Measurements from ENCODE around the gene KAZN. TPM values are rescaled to one million over a fixed set of nuclear protein-coding genes. Genes with fewer than 3 reads are reported as not detected.

KAZN gene
- total RNA-seq, 2 donors from 2014 or later, result 0.46 to 0.58 TPM

DNA sequence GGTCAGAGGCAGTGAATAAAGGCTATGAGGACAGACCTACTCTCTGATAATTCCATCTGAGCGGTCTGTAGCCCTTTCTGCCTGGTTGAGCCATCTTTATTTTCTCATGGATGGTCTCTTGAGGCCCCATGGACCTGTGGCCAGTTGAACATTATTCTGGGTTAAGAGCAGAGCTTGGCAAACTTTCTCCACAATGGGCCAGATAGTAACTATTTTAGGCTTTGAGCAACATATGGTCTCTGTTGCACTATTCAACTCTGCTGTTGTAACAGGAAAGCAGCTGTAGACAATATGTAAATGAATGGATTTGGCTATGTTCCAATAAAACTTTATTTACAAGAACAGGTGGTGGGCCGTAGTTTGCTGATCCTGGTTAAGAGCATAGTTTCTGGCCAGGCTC lies 62.7 kb downstream of the KAZN start:
- ATAC-seq (replicated peaks in 1 of 2), result no peak
- no peaks in the 10 kb centered on the region for H3K9me3 Mint-ChIP-seq
- no peaks in the 10 kb centered on the region for H3K36me3 Mint-ChIP-seq (ENCODE audit: insufficient read depth in 2 of 2)
- no peak overlapping the region for H3K27ac Mint-ChIP-seq
- no peaks in the 10 kb centered on the region for H3K4me1 Mint-ChIP-seq (ENCODE audit: low read depth)
- peaks cover 5% of the 10 kb centered on the region for H3K27me3 Mint-ChIP-seq (ENCODE audit: low read depth)
- no peak for DNase-seq
- H3K4me3 Mint-ChIP-seq, result no peak overlapping the region

- H3K4me1 Mint-ChIP-seq (ENCODE audit: low read depth), result no peaks in the 10 kb centered on the region
- DNase-seq, result no peak
- H3K27ac Mint-ChIP-seq, result no peak overlapping the region
- H3K9me3 Mint-ChIP-seq, result no peaks in the 10 kb centered on the region
- no peak overlapping the region for H3K4me3 Mint-ChIP-seq
- ATAC-seq (replicated peaks in 1 of 2), result no peak
- peaks cover 5% of the 10 kb centered on the region for H3K27me3 Mint-ChIP-seq (ENCODE audit: low read depth)
- no peaks in the 10 kb centered on the region for H3K36me3 Mint-ChIP-seq (ENCODE audit: insufficient read depth in 2 of 2)
Measured at GRCh38 chr1:14662116-14662515, 63.6 kb downstream of the KAZN start.

DNA sequence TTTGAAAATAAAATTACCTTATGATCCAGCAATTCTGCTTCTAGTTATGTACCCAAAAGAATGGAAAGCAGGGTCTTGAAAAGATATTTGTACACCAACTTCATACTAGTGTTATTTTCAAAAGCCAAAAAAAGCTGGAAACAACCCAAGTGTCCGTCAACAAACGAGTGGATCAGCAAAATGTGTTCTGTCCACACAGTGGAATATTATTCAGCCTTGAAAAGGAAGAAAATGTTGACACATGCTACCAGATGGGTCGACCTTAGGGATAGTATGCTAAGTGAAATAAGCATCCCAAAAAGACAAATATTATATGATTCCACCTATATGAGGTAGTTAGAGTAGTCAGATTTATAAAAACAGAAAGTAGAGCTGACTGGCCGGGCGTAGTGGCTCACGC lies 65.3 kb downstream of the KAZN start:
- Mint-ChIP-seq H3K36me3 (ENCODE audit: insufficient read depth in 2 of 2) (no peaks in the 10 kb centered on the region), H3K27me3 (ENCODE audit: low read depth) (peaks cover 5% of the 10 kb centered on the region), H3K4me1 (ENCODE audit: low read depth) (no peaks in the 10 kb centered on the region), H3K9me3 (no peaks in the 10 kb centered on the region), H3K27ac (no peak overlapping the region), H3K4me3 (no peak overlapping the region)
- ATAC-seq (replicated peaks in 1 of 2), result no peak
- no peak for DNase-seq

DNA sequence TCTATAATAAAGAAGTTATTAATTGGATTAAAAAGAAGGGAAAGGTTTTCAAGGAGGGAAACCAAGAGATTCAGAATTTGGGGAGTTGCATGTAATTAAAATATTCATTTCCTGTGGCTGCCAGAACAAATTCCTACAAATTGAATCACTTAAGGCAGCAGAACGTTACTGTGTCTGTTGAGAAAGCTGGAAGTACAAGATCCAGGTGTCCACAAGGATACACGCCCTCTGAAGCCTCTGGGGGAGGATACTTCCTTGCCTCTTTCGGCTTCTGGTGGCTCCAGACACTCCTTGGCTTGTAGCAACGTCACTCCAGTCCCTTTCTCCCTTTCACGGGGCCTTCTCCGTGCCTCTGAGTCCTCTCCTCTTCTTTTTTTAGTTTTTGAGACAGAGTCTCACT lies 67.9 kb downstream of the KAZN start:
- no peak overlapping the region for H3K27ac Mint-ChIP-seq
- no peaks in the 10 kb centered on the region for H3K27me3 Mint-ChIP-seq (ENCODE audit: low read depth)
- no peaks in the 10 kb centered on the region for H3K4me1 Mint-ChIP-seq (ENCODE audit: low read depth)
- no peak for ATAC-seq (replicated peaks in 1 of 2)
- H3K4me3 Mint-ChIP-seq, result no peak overlapping the region
- no peak for DNase-seq
- H3K36me3 Mint-ChIP-seq (ENCODE audit: insufficient read depth in 2 of 2), result no peaks in the 10 kb centered on the region
- no peaks in the 10 kb centered on the region for H3K9me3 Mint-ChIP-seq

DNA sequence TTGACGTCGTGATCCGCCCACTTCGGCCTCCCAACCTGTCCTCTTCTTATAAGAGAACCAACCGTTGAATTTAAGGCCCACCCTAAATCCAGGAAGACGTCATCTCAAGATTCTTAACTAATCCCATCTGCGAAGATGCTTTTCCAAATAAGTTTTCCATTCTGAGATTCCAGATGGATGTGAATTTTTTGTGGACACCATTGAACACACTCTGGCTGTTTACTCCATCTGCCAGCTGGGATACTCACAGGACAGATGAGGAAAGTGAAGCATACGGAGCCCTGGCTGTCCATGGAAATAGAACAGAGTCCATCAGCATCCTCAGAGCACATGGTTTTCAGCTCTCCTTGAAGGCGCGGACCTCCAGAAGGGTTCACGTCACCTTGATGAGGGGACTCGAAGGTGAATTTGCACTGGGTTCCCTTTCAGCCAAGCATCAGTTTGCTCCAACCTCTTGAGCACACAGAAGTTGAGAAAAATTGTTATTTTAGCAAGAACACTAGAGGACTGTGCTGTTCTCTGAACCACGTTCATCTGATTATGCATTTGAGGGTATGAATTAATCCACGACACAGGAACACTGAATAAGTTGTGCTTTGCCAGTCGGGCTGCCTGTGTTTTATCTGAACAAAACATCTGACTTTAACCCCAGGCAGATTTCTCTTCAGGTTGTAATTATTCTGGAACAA lies 68.6 kb downstream of the KAZN start:
- Mint-ChIP-seq H3K9me3 (no peaks in the 10 kb centered on the region), H3K27me3 (ENCODE audit: low read depth) (no peaks in the 10 kb centered on the region), H3K4me1 (ENCODE audit: low read depth) (no peaks in the 10 kb centered on the region), H3K27ac (no peak overlapping the region), H3K4me3 (no peak overlapping the region), H3K36me3 (ENCODE audit: insufficient read depth in 2 of 2) (no peaks in the 10 kb centered on the region)
- DNase-seq, result no peak
- ATAC-seq (replicated peaks in 1 of 2), result no peak

- Mint-ChIP-seq H3K36me3 (ENCODE audit: insufficient read depth in 2 of 2) (no peaks in the 10 kb centered on the region), H3K27ac (no peak overlapping the region), H3K4me3 (no peak overlapping the region), H3K9me3 (no peaks in the 10 kb centered on the region), H3K4me1 (ENCODE audit: low read depth) (no peaks in the 10 kb centered on the region), H3K27me3 (ENCODE audit: low read depth) (no peaks in the 10 kb centered on the region)
- ATAC-seq (replicated peaks in 1 of 2) (no peak), DNase-seq (no peak)
Measured at GRCh38 chr1:14667651-14667984, 69.1 kb downstream of the KAZN start.

DNA sequence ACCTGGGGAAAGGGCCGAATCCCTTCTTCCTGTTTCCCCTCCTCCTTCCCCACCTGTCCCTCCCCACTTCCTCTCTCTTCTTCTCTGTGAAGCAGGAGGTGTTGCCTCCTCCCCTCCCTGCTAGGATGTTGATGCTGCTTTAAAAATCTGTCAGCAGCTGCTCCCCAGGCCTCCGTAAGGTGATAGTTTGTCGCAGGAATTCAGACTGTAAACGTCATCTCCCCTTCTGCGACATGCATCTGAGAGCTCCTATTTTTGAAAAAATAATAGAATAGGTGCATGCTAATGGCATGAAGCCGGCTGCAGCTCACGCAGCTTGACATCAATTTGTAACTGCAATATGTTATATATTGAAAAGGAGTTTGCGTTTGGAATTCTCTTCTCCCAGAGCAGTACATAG lies 70.1 kb downstream of the KAZN start:
- H3K9me3 Mint-ChIP-seq, result no peaks in the 10 kb centered on the region

DNA sequence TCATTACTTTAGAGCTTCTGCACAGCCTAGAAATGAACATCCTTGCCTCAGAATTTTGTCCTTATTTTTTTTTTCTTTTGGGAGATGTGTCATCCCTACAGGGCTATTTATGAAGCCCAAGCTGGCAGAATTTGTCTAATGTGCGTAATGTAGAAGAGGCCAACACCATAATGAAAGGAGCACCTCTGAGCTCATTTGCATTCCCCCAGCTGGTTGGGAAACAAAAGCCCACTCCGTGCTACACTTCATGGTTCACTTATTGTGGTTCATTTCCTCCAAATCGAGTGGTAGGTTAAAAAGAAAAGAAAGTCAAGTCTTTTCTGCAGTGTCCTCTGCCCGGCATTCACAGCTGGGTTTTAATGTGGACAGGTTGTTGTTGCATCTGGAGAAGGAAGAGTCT lies 73.5 kb downstream of the KAZN start:
- DNase-seq, result no peak
- Mint-ChIP-seq H3K27me3 (ENCODE audit: low read depth) (no peaks in the 10 kb centered on the region), H3K36me3 (ENCODE audit: insufficient read depth in 2 of 2) (no peaks in the 10 kb centered on the region), H3K4me3 (no peak overlapping the region), H3K4me1 (ENCODE audit: low read depth) (no peaks in the 10 kb centered on the region), H3K9me3 (peaks cover 0 to 4% of the 10 kb centered on the region in 2 donors), H3K27ac (no peak overlapping the region)
- ATAC-seq (replicated peaks in 1 of 2), result no peak

More for the DNA sequence above, 70.1 kb downstream of the KAZN start:
- ATAC-seq (replicated peaks in 1 of 2) (no peak), DNase-seq (no peak)
- Mint-ChIP-seq H3K4me1 (ENCODE audit: low read depth) (no peaks in the 10 kb centered on the region), H3K27ac (no peak overlapping the region), H3K27me3 (ENCODE audit: low read depth) (no peaks in the 10 kb centered on the region), H3K4me3 (no peak overlapping the region), H3K36me3 (ENCODE audit: insufficient read depth in 2 of 2) (no peaks in the 10 kb centered on the region)

DNA sequence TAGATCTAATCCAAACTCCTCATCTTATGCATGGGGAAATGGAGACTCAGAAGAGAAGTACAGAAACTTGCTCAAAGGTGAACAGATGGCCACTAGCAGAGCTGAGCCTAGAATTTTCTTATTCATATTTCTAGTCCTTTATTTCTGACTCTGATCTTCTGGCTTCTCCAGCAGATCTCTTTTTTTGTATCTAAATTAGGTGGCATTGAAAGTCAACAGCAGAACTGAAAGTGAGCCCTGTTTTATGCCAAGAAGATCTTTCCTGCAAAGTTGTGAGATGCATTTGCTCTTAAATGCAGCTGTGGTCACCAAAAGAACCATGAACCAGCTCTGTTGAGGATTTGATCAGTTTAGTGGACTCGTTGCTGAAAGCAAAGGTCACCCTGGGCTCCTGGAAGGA lies 75.5 kb downstream of the KAZN start:
- H3K27me3 Mint-ChIP-seq (ENCODE audit: low read depth), result no peaks in the 10 kb centered on the region

DNA sequence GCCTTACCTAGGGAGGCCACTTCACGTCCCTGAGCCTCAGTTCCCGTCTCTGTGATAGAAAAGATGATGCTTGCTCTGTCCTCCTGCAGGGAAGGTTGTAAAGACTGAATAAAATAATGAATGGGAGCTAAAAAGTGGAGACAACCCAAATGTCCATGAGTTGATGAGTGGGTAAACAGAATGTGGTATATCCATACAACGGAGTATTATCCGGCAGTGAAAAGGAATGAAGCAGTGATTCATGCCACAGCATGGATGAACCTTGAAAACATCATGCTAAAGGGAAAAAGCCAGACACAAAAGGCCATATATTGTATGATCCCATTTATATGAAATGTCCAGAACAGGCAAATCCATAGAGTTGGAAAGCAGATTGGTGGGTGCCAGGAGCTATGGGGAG lies 77.9 kb downstream of the KAZN start:
- Mint-ChIP-seq H3K4me1 (ENCODE audit: low read depth) (no peaks in the 10 kb centered on the region), H3K27me3 (ENCODE audit: low read depth) (peaks cover 5% of the 10 kb centered on the region), H3K4me3 (no peak overlapping the region), H3K27ac (no peak overlapping the region), H3K9me3 (peaks cover 0 to 7% of the 10 kb centered on the region in 2 donors), H3K36me3 (ENCODE audit: insufficient read depth in 2 of 2) (no peaks in the 10 kb centered on the region)
- no peak for ATAC-seq (replicated peaks in 1 of 2)
- DNase-seq, result no peak

More for the DNA sequence above, 75.5 kb downstream of the KAZN start:
- DNase-seq (no peak), ATAC-seq (replicated peaks in 1 of 2) (no peak)
- H3K36me3 Mint-ChIP-seq (ENCODE audit: insufficient read depth in 2 of 2), result no peaks in the 10 kb centered on the region
- no peak overlapping the region for H3K27ac Mint-ChIP-seq
- no peak overlapping the region for H3K4me3 Mint-ChIP-seq
- H3K4me1 Mint-ChIP-seq (ENCODE audit: low read depth), result no peaks in the 10 kb centered on the region
- H3K9me3 Mint-ChIP-seq, result peaks cover 0 to 4% of the 10 kb centered on the region in 2 donors

DNA sequence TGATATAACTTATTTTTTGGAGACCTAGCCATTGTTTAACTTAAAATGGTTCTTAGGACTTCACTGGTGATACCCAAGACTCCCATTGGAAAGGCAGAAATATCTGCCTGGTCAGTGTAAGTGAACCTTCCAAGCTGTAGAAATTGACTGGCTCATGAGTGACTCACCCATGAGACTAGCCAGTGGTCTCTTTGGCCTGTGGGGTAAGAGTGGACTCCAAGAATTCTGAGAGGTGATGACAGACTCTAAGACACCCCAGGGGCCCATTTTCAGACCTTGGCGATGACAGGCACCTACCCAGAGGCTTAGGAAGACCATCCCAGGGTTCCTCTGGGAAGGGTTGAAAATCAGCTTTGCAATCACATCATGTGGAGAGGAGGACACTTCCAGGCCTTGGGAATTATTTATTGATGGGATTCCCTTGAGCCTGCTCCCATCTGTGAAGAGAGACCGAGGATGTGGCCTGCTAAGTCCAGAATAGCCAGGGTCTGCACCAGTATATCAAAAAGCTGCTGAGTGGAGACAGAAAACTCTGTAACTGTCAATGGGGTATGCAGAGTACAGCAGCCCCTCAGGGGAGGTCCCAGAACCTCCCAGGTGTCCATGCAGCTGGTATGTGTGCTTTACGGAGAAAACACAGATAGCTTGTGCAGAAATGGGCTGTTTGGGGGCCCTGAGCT lies 78.9 kb downstream of the KAZN start:
- peaks cover 5% of the 10 kb centered on the region for H3K27me3 Mint-ChIP-seq (ENCODE audit: low read depth)
- no peak overlapping the region for H3K27ac Mint-ChIP-seq
- no peak overlapping the region for H3K4me3 Mint-ChIP-seq
- ATAC-seq (replicated peaks in 1 of 2) (no peak), DNase-seq (no peak)
- H3K9me3 Mint-ChIP-seq, result peaks cover 0 to 7% of the 10 kb centered on the region in 2 donors
- H3K36me3 Mint-ChIP-seq (ENCODE audit: insufficient read depth in 2 of 2), result no peaks in the 10 kb centered on the region
- H3K4me1 Mint-ChIP-seq (ENCODE audit: low read depth), result no peaks in the 10 kb centered on the region

DNA sequence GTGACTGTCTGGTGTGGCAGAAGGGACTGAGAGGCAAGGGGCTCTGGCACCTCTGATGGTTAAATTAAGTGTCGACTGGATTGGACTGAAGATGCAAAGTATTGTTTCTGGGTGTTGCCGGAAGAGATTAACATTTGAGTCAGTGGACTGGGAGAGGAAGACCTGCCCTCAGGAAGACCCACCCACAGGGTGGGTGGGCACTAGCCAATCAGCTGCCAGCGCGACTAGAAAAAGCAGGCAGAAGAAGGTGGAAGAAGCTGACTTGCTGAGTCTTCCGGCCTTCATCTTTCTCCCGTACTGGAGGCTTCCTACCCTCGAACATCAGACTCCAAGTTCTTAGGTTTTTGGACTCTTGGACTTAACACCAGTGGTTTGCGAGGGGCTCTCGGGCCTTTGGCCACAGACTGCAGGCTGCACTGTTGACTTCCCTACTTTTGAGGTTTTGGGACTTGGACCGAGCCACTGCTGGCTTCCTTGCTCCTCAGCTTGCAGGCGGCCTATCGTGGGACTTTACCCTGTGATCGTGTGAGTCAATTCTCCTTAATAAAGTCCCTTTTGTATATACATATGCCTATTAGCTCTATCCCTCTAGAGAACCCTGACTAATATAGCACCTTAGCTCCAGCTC lies 79.6 kb downstream of the KAZN start:
- DNase-seq (no peak), ATAC-seq (replicated peaks in 1 of 2) (no peak)
- H3K4me1 Mint-ChIP-seq (ENCODE audit: low read depth), result no peaks in the 10 kb centered on the region
- H3K27me3 Mint-ChIP-seq (ENCODE audit: low read depth), result peaks cover 5% of the 10 kb centered on the region
- no peak overlapping the region for H3K27ac Mint-ChIP-seq
- no peak overlapping the region for H3K4me3 Mint-ChIP-seq
- H3K9me3 Mint-ChIP-seq, result peaks cover 0 to 7% of the 10 kb centered on the region in 2 donors
- no peaks in the 10 kb centered on the region for H3K36me3 Mint-ChIP-seq (ENCODE audit: insufficient read depth in 2 of 2)

DNA sequence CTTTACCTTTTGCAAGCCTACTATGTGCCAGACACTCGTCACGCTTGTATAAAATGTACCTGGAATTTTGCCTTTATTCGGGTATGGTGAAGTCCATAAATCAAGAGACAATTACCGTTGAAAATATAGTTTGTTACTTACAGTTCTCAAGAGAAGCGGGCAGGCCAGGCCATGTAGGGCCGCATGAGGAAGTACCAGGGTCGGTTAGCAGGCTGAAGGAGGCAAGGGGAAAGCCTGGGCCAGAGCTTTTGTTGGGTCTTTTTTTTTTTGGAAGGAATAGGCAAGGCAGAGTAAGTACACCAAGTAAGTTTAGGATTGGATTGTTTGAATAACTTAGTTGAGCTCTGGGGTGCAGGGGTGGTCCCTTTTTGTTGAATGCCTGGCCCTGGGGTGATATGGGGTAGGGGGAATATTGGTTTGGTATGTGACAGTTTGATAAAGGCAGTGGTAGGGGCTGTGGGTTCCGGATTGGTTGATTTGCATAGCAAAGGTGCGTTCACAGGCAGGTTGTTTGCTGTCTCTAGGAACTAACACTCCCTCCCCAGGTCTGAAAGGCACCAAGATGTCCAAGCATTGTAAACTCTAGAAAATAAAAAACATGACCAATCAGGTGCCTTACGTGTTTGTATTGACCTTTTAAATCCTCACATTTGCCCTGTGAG lies 80.7 kb downstream of the KAZN start:
- no peak overlapping the region for H3K27ac Mint-ChIP-seq
- no peaks in the 10 kb centered on the region for H3K36me3 Mint-ChIP-seq (ENCODE audit: insufficient read depth in 2 of 2)
- no peaks in the 10 kb centered on the region for H3K4me1 Mint-ChIP-seq (ENCODE audit: low read depth)
- H3K4me3 Mint-ChIP-seq, result no peak overlapping the region
- ATAC-seq (replicated peaks in 1 of 2), result no peak
- DNase-seq, result no peak
- peaks cover 0 to 7% of the 10 kb centered on the region in 2 donors for H3K9me3 Mint-ChIP-seq
- H3K27me3 Mint-ChIP-seq (ENCODE audit: low read depth), result peaks cover 5% of the 10 kb centered on the region

All from activated T-cell treated with anti-CD3 and anti-CD28 coated beads, Interleukin-2, amount 50 U/mL, for 72 hours (primary cell).